GM06990 (cell line): ENCODE data around the gene RRP8.

Source experiments
- DNase-seq: peaks from one replicate; pipeline ENCODE4 v3.0.0-alpha.2; 2011; ENCODE audit not compliant: insufficient read length; ENCODE audit errors: extremely low read depth
- H3K27me3 ChIP-seq: replicated peaks from 2 replicates; pipeline ENCODE4 v1.6.0; 2011; ENCODE audit warnings: low read length; ENCODE audit not compliant: control insufficient read depth, insufficient read depth
- H3K36me3 ChIP-seq: 2 replicates; pipeline ENCODE4 v1.5.1; 2011; ENCODE audit warnings: low read length; ENCODE audit not compliant: control insufficient read depth, insufficient read depth
- H3K4me3 ChIP-seq: replicated peaks from 2 replicates; pipeline ENCODE4 v1.5.1; 2011; ENCODE audit warnings: low read depth, mild to moderate bottlenecking, control low read depth, low read length
- TF ChIP-seq, protein P1 (sequence below): IDR thresholded peaks from 2 replicates; pipeline ENCODE4 v1.5.1; 2011; ENCODE audit warnings: low read length, control low read depth, mild to moderate bottlenecking, inconsistent platforms; ENCODE audit not compliant: insufficient read depth, poor library complexity, severe bottlenecking

Gene RRP8

GRCh38 chr11:6608726-6609501 is 5.5 kb upstream of the RRP8 start:
- peaks cover 18% of the 10 kb centered on the region for H3K36me3 ChIP-seq

DNA sequence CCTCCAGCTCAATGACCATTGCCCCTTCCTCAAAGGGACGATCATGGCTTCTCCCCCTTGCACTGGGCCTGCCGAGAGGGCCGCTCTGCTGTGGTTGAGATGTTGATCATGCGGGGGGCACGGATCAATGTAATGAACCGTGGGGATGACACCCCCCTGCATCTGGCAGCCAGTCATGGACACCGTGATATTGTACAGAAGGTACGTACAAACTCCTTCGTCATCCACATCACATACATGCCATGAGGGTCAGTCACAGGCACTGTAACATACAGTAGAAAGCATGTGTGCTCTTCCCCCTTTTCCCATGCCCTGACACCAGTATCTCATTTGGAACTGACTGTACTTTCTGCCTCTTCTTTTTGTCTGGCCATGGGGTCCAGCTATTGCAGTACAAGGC is 4.6 kb upstream of the RRP8 start:
- DNase-seq: no peak
- Histone ChIP-seq H3K36me3 (peaks cover 18% of the 10 kb centered on the region), H3K4me3 (no peak overlapping the region), H3K27me3 (no peaks in the 10 kb centered on the region)
- TF ChIP-seq, protein P1, sequence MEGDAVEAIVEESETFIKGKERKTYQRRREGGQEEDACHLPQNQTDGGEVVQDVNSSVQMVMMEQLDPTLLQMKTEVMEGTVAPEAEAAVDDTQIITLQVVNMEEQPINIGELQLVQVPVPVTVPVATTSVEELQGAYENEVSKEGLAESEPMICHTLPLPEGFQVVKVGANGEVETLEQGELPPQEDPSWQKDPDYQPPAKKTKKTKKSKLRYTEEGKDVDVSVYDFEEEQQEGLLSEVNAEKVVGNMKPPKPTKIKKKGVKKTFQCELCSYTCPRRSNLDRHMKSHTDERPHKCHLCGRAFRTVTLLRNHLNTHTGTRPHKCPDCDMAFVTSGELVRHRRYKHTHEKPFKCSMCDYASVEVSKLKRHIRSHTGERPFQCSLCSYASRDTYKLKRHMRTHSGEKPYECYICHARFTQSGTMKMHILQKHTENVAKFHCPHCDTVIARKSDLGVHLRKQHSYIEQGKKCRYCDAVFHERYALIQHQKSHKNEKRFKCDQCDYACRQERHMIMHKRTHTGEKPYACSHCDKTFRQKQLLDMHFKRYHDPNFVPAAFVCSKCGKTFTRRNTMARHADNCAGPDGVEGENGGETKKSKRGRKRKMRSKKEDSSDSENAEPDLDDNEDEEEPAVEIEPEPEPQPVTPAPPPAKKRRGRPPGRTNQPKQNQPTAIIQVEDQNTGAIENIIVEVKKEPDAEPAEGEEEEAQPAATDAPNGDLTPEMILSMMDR: no peak

More at GRCh38 chr11:6608726-6609501, 5.5 kb upstream of the RRP8 start:
- no peak for DNase-seq
- TF ChIP-seq, protein P1: no peak
- Histone ChIP-seq H3K4me3 (no peak overlapping the region), H3K27me3 (no peaks in the 10 kb centered on the region)

DNA sequence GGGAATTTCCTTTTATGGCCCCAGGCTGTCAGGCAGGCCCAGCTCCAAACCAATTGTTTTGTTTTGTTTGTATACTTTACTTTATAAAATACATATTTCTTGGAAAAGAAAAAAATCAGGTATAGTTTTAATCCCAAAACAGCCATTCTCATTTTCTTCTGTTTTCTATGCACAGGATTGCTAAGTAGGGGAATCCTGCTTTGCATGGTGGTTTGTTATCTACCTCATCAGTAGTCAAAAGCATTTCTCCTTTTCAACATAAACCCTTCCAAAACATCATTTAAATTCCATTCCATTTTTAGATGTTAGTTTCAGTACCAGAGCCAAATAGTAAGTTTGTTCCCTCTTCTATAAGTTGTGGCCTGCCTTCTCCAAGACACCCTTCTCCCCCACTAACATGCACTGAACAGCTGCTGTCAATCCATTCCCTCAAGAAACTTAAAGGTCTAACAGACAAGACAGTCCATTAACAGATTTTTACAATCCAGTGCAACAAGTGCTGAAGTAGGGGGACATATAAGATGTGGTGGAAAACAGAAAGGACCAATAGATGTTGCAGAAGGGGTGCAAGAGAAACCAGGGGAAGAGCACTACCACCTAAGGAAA is 3.9 kb upstream of the RRP8 start:
- TF ChIP-seq, protein P1: no peak
- no peak for DNase-seq
- Histone ChIP-seq H3K4me3 (peak overlapping the region; percentile 9; the same call in 1 of the 2 replicates), H3K36me3 (peaks cover 18% of the 10 kb centered on the region), H3K27me3 (no peaks in the 10 kb centered on the region)

- TF ChIP-seq, protein P1: no peak
- Histone ChIP-seq H3K36me3 (peaks cover 19% of the 10 kb centered on the region), H3K4me3 (peak overlapping the region; percentile 12), H3K27me3 (no peaks in the 10 kb centered on the region)
- peak; percentile 83 for DNase-seq
Observed at GRCh38 chr11:6606471-6607189, 3.2 kb upstream of the RRP8 start.

DNA sequence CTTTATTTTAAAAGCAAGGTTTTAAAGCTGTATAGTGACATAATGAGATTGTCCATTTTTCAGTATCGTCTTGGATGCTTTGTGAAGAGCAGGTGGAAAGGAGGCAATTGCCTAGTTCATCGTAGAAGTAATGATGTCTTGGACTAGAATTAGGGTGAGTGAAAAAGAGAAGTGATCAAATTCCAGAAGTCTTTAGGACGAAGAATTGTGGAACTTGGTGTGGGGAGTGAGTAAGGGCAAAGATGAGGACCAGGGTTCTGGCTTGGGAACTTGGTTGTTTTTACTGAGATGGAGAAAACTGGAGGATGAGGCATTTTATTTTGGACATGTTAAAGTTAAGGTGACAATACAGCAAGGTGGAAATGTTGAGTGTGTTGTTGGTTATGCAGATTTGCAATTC is 1.4 kb upstream of the RRP8 start:
- no peak for DNase-seq
- Histone ChIP-seq H3K27me3 (no peaks in the 10 kb centered on the region), H3K36me3 (peaks cover 23% of the 10 kb centered on the region), H3K4me3 (peak overlapping the region; percentile 94)
- TF ChIP-seq, protein P1: no peak
